ENCODE measurements around the gene TNFSF13.
"Not testable (repeated sequence)": the region's sequence is repeated elsewhere in the genome, so short reads cannot be mapped to it uniquely, and the experiment has no call there.

The TNFSF13 gene

DNA sequence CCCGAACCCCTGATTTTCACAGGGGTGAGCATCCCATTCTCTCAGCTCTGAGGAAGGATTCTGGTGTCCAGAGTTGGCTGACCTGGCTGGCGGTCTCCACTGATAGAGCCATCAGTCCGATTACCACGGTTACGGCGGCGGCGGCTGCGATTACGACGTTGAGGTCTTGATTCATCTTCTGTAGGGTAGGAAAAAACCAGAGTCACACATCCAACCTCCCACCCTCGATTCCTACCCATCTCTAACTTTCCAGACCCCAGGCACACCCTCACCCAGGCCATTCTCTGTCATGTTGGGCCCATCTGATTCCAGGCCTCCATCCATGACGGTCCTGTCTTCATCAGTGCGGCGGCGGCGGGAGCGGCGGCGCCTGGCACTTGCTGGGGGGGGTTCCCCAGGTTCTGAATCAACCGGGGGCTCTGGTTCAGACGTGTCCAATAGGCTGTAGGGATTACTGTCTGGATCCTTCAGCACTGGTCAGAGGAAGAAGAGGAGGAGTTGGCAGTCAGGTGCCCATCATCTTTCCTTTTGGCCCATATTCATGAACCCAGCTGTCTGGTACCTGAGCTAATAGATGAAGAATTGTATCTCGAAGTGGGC is 34.0 kb downstream of the TNFSF13 start:
- no peak for DNase-seq

DNA sequence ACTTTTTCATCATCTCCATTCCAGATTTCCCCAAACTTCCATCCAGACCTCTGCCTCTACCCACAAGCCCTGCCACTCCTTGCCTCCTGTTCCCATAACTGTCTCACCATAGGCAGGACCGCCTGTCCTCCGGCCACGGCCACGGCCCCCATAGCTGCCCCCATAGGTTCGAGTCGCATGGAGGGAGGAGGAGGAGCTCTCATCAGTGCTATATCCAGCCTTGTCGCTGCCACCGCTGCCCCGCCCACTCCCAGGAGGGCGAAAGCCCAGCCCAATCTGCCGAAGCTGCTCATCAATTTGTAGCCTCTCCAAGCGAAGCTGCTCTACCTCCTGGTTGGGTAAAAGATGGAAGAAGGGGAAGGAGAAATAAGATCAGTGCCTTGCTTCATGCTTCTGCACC is 34.7 kb downstream of the TNFSF13 start:
- no peak for DNase-seq

DNA sequence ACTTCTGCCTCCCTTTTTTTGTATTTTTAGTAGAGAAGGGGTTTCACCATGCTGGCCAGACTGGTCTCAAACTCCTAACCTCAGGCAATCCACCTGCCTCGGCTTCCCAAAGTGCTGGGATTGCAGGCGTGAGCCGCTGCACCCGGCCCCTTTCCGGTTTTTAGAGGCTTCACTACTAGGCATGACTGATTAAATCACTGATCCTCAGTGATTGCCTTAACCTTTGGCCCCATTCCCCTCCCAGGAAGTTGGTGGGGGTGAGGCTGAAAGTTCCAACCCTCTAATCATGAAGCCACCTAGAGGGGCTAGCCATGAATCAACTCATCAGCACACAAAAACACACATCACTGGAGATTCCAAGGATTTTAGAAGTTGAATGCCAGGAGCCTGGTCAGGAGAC is 39.0 kb downstream of the TNFSF13 start:
- DNase-seq, result not testable (repeated sequence)

DNA sequence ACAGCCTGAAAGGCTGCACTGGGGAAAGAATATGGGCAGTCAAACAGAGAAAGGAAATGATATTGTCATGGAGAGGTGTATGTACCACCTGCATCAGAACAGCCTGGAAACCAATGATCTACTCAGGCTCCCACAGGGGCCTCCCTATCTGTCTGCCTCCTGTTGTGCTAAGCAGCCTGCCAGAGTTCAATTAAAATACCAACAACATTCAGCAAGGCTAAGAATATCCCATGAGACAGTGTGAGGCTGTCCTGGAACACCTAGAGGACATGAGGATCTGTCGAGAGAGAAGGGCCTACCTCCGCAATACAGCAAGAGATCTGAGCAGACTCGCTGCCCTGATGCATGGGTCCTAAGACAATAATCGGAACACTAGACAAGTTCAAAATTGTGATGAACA is 47.7 kb downstream of the TNFSF13 start:
- no peak for DNase-seq

DNA sequence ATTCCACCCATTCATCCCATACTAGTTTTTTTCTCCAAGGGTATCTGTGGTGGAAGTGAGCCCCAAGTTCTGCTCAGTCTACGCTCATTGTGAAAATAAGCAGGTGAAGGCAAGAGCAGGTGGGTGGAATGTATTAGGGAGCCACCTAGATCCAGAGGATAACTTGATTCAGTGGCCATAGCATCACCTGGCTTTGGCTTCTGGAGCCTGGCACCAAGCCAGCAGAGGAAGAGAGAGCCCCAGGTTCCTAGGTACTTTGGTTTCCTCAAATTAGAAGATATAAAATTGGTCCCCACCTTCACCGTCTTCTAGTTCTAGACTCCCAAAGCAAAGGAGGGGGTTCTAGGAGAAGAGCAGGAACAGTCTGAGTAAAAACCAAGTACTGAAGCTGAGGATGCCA is 52.1 kb downstream of the TNFSF13 start:
- no peak for DNase-seq

Measured in KG1 (cell line).